Endodermal cell (in vitro differentiated cells): ENCODE data around the gene PSD2. TPM values are rescaled to one million over a fixed set of nuclear protein-coding genes. Genes with fewer than 3 reads are reported as not detected.
A peak's percentile ranks its signal among the peaks of the same experiment; 100 is the strongest.

Source experiments
- DNase-seq: peaks from one replicate; pipeline ENCODE4 v3.0.0-alpha.2; 2017
- H3K27ac ChIP-seq: 2 replicates; pipeline ENCODE4 v1.5.1; 2013; ENCODE audit warnings: mild to moderate bottlenecking, low read depth, low read length, moderate library complexity
- H3K27me3 ChIP-seq: 2 replicates; pipeline ENCODE4 v1.6.1; 2013; ENCODE audit warnings: mild to moderate bottlenecking, low read length, moderate library complexity; ENCODE audit not compliant: insufficient read depth, control insufficient read depth, poor library complexity, severe bottlenecking
- H3K36me3 ChIP-seq: 2 replicates; pipeline ENCODE4 v1.7.0; 2013; ENCODE audit warnings: mild to moderate bottlenecking, low read length, moderate library complexity; ENCODE audit not compliant: control insufficient read depth, insufficient read depth
- H3K4me1 ChIP-seq: one replicate; pipeline ENCODE4 v1.7.0; 2013; ENCODE audit warnings: low read length; ENCODE audit not compliant: control insufficient read depth, insufficient read depth
- H3K4me3 ChIP-seq: 2 replicates; pipeline ENCODE4 v1.5.1; 2013; ENCODE audit warnings: mild to moderate bottlenecking, low read length, moderate library complexity
- H3K9ac ChIP-seq: 2 replicates; pipeline ENCODE4 v1.6.1; 2013; ENCODE audit warnings: mild to moderate bottlenecking, low read length, moderate library complexity; ENCODE audit not compliant: poor library complexity, severe bottlenecking; ENCODE audit errors: extremely low read depth
- H3K9me3 ChIP-seq: 2 replicates; pipeline ENCODE4 v1.6.1; 2013; ENCODE audit warnings: mild to moderate bottlenecking, low read length, moderate library complexity; ENCODE audit not compliant: control insufficient read depth
- H3K27ac Mint-ChIP-seq: 2 replicates; pipeline ENCODE4 v1.8.0; 2020; ENCODE audit warnings: mixed read lengths
- H3K27me3 Mint-ChIP-seq: 2 replicates; pipeline ENCODE4 v1.8.0; 2021; ENCODE audit warnings: mild to moderate bottlenecking, mixed read lengths; ENCODE audit not compliant: insufficient read depth
- H3K36me3 Mint-ChIP-seq: 2 replicates; pipeline ENCODE4 v1.8.0; 2020; ENCODE audit warnings: low read depth, mixed read lengths
- H3K4me1 Mint-ChIP-seq: 2 replicates; pipeline ENCODE4 v1.8.0; 2020; ENCODE audit warnings: mixed read lengths
- H3K4me3 Mint-ChIP-seq: 2 replicates; pipeline ENCODE4 v1.8.0; 2020; ENCODE audit warnings: mild to moderate bottlenecking, moderate library complexity, mixed read lengths
- H3K9me3 Mint-ChIP-seq: 2 replicates; pipeline ENCODE4 v1.8.0; 2020; ENCODE audit warnings: mild to moderate bottlenecking, mixed read lengths
- WGBS, 2 experiments: methylation state at CpG; one replicate each; pipeline versions ENCODE4 v1.1.5 to v1.1.7; 2013; ENCODE audit warnings: missing lambda C conversion rate in 2 of 2, mixed read lengths in 1 of 2; ENCODE audit not compliant: insufficient coverage in 1 of 2, insufficient read length in 1 of 2; 5-methylcytosine and 5-hydroxymethylcytosine counted together
- total RNA-seq, 2 donors: library from RNA; stranded (reverse); fragmentation: NEBNext Ultra II Directional in 1 of 2; extraction: Animal tissue kit (Norgen Biotek cat#: 25700) in 1 of 2; gene quantifications; 2 replicates in 1 of 2; 3 replicates in 1 of 2; pipeline ENCODE4 v1.2.1, GENCODE V29; 2021
- TF ChIP-seq, protein P1 (sequence below): fragments of 200-600 bp; sonication (generic); conservative IDR thresholded peaks from 2 replicates; pipeline ENCODE4 v1.5.0; 2021; ENCODE audit warnings: antibody characterized with exemption, mild to moderate bottlenecking

PSD2 gene
- total RNA-seq, 2 donors from 2014 or later = 0.55 to 2.5 TPM

DNA sequence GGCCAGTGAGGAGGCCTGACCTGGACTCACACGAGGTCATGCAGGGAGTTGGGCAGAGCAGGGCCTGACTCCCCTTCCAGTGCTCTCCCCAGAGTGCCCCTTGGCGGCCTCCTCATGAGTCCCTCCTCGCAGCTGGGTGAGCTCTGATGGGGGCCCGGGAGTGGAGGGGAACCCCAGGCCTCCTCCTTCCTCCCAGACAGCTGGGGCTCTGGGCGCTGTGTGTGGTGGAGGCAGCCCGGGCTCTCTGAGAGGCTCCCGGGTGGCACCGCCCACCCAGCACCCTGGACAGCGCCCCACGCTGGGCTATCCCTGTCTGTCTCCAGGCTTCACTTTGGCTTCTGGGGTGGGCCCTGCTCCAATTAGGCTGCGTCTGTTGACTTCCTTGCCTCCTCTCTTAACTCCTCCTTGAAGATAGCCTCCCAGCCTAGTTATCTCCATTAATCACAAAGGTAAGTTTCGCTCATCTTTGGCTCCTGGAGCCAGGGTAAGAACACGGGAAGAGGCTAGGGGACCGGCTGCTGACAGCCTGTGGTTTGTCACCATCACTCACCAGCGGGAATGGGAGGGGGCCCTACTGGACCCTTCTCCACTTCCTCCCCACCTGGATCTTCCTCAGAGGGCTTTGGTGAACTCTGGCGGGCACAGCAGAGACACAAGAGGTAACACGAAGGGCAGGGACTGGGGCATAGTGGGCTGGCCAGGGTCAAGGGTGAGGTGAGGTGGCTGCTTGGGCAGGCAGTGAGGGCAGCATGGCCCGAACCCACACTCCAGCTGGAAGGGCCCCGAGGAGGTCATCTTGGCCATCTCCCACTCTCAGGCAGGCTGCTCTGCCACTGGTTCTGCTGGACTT, 13.1 kb downstream of the PSD2 start:
- TF ChIP-seq, protein P1, sequence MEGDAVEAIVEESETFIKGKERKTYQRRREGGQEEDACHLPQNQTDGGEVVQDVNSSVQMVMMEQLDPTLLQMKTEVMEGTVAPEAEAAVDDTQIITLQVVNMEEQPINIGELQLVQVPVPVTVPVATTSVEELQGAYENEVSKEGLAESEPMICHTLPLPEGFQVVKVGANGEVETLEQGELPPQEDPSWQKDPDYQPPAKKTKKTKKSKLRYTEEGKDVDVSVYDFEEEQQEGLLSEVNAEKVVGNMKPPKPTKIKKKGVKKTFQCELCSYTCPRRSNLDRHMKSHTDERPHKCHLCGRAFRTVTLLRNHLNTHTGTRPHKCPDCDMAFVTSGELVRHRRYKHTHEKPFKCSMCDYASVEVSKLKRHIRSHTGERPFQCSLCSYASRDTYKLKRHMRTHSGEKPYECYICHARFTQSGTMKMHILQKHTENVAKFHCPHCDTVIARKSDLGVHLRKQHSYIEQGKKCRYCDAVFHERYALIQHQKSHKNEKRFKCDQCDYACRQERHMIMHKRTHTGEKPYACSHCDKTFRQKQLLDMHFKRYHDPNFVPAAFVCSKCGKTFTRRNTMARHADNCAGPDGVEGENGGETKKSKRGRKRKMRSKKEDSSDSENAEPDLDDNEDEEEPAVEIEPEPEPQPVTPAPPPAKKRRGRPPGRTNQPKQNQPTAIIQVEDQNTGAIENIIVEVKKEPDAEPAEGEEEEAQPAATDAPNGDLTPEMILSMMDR = no peak
- Histone ChIP-seq H3K4me1 (no peaks in the 10 kb centered on the region), H3K9ac (no peak overlapping the region), H3K9me3 (no peaks in the 10 kb centered on the region), H3K4me3 (no peak overlapping the region), H3K27ac (no peak overlapping the region), H3K36me3 (no peaks in the 10 kb centered on the region), H3K27me3 (peaks cover 22% of the 10 kb centered on the region)
- Mint-ChIP-seq H3K4me3 (no peak overlapping the region), H3K4me1 (no peaks in the 10 kb centered on the region), H3K27ac (no peak overlapping the region), H3K27me3 (peaks cover 26% of the 10 kb centered on the region), H3K36me3 (no peaks in the 10 kb centered on the region), H3K9me3 (no peaks in the 10 kb centered on the region)
- 55 to 61% methylated on average over 10 to 19 of the region's 19 CpGs for WGBS, 2 experiments
- peak; percentile 95 for DNase-seq

DNA sequence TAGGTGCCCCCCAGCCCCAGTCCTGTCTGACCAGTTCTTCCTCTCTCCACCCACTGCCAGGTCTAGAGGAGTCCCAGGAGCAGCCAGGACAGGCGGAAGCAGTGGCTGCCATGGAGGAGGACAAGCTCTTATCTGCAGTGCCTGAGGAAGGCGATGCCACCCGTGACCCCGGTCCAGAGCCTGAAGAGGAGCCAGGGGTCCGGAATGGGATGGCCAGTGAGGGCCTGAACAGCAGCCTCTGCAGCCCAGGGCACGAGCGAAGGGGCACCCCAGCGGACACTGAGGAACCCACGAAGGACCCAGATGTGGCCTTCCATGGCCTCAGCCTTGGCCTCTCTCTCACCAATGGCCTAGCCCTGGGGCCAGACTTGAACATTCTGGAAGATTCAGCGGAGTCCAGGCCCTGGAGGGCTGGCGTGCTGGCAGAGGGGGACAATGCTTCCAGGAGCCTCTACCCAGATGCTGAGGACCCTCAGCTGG, 13.8 kb downstream of the PSD2 start:
- Mint-ChIP-seq H3K4me1 (no peaks in the 10 kb centered on the region), H3K4me3 (no peak overlapping the region), H3K36me3 (no peaks in the 10 kb centered on the region), H3K27ac (no peak overlapping the region), H3K9me3 (no peaks in the 10 kb centered on the region), H3K27me3 (peaks cover 24% of the 10 kb centered on the region)
- Histone ChIP-seq H3K9me3 (no peaks in the 10 kb centered on the region), H3K27me3 (peaks cover 16% of the 10 kb centered on the region), H3K27ac (no peak overlapping the region), H3K4me3 (no peak overlapping the region), H3K36me3 (no peaks in the 10 kb centered on the region), H3K4me1 (no peaks in the 10 kb centered on the region), H3K9ac (no peak overlapping the region)
- TF ChIP-seq, protein P1 = no peak
- WGBS, 2 experiments = 94 to 97% methylated on average over 6 to 11 of the region's 11 CpGs
- no peak for DNase-seq

DNA sequence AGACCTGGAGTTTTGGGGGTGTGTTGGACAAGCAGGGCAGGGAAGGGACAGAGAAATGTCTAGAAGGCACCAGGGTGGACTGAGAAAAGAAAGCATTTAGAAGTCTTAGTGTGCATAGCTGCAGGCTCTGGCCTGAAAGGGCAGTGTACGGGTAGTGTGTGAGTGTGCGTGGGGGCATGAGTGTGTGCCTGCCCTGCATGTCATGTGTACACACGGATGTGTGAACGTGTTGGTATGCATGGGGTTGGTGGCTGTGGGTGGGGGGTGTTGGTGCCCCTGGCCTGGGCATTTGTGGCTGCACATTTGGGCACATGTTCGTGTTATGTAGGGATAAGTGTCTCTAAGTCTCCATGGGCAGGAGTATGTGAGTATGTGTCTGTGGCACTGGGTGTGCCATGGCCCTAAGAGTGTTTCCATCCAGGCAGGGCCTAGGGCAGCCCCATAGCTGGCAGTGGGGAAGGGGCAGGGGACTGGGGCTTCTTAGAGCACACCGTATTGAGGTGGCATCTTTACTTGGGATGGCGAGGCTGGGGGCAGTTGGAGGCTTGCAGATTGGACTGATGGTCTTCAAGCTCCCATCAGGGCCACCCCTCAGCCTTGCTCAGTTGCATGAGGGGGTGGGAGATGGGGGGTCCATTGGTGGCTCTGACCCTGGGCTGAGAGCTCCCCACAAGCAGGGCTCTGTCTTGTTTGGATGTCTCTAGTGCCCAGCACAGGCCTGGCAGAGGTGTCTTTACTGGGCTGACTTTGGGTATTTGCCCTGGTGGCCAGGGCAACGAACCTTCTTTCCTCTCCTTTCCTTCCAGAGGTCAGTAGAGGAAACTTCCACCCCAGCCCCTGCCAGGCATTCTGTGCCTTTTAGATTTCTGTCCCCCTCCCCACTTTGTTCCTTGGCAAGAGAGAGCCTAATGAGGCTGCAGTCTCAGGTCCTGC, 15.0 kb downstream of the PSD2 start:
- no peak overlapping the region for H3K4me3 Mint-ChIP-seq
- no peak for DNase-seq
- WGBS, 2 experiments = 83% methylated on average over 8 of the region's 8 CpGs; no CpG with 5 or more reads in 1 of the 2 experiments
- H3K27ac Mint-ChIP-seq = no peak overlapping the region
- Histone ChIP-seq H3K4me1 (no peaks in the 10 kb centered on the region), H3K27ac (no peak overlapping the region), H3K9me3 (no peaks in the 10 kb centered on the region), H3K27me3 (peaks cover 5% of the 10 kb centered on the region), H3K4me3 (no peak overlapping the region), H3K36me3 (no peaks in the 10 kb centered on the region), H3K9ac (no peak overlapping the region)
- TF ChIP-seq, protein P1 = no peak
- no peaks in the 10 kb centered on the region for H3K36me3 Mint-ChIP-seq
- H3K4me1 Mint-ChIP-seq = no peaks in the 10 kb centered on the region
- H3K27me3 Mint-ChIP-seq = peaks cover 21% of the 10 kb centered on the region
- H3K9me3 Mint-ChIP-seq = no peaks in the 10 kb centered on the region
